H1 (cell line): ENCODE data around the gene SLC22A23. TPM values are rescaled to one million over a fixed set of nuclear protein-coding genes. Genes with fewer than 3 reads are reported as not detected.

Source experiments
- CTCF ChIA-PET: fragments of 300-600 bp; sonication (Branson Sonifier 250); formaldehyde crosslinking; loops from one replicate; lab custom pipeline; 2021; ENCODE audit not compliant: partially characterized antibody; lab: Charles Lee
- POLR2A ChIA-PET: fragments of 300-600 bp; sonication (Branson Sonifier 250); formaldehyde crosslinking; loops from one replicate; lab custom pipeline; 2021; ENCODE audit warnings: inconsistent platforms; ENCODE audit not compliant: partially characterized antibody; lab: Charles Lee
- DNase-seq, 2 experiments: peaks; one replicate each; pipeline versions ENCODE4 v3.0.0 to v3.0.0-alpha.2; 2010 to 2022; ENCODE audit warnings: low spot score in 2 of 2, low read depth in 1 of 2, mixed read lengths in 1 of 2
- FAIRE-seq: peaks from 2 replicates; lab custom pipeline; 2011; peaks lifted over from hg19 to GRCh38; lab: Jason Lieb, UNC
- H2AFZ ChIP-seq: 2 replicates; pipeline ENCODE4 v1.8.1; 2012; ENCODE audit warnings: low read length, inconsistent platforms
- H2AK5ac ChIP-seq: 2 replicates; pipeline ENCODE4 v1.6.1; 2013; ENCODE audit warnings: low read depth, low read length
- H2BK120ac ChIP-seq: replicated peaks from 2 replicates; pipeline ENCODE3; 2013; ENCODE audit warnings: low read depth, low read length, inconsistent platforms
- H2BK12ac ChIP-seq: 2 replicates; pipeline ENCODE4 v1.6.1; 2013; ENCODE audit warnings: low read depth, low read length
- H2BK15ac ChIP-seq: 2 replicates; pipeline ENCODE4 v1.6.1; 2013; ENCODE audit warnings: low read length
- H2BK20ac ChIP-seq: 2 replicates; pipeline ENCODE4 v1.6.1; 2013; ENCODE audit warnings: low read length
- H2BK5ac ChIP-seq: 2 replicates; pipeline ENCODE4 v1.6.1; 2013; ENCODE audit warnings: low read depth, low read length
- H3K14ac ChIP-seq: 2 replicates; pipeline ENCODE4 v1.6.1; 2013; ENCODE audit warnings: inconsistent platforms; ENCODE audit not compliant: insufficient read length
- H3K18ac ChIP-seq: 2 replicates; pipeline ENCODE4 v1.6.1; 2013; ENCODE audit warnings: low read length; ENCODE audit errors: extremely low read depth
- H3K23ac ChIP-seq: 2 replicates; pipeline ENCODE4 v1.6.1; 2013; ENCODE audit warnings: inconsistent platforms; ENCODE audit not compliant: insufficient read length
- H3K23me2 ChIP-seq: 2 replicates; pipeline ENCODE4 v1.6.1; 2013; ENCODE audit warnings: low read depth, low read length
- H3K27ac ChIP-seq: 2 replicates; pipeline ENCODE4 v1.6.1; 2011; ENCODE audit warnings: low read depth, low read length, inconsistent platforms
- H3K27me3 ChIP-seq, 4 experiments: replicated peaks in 1 of 4; 1 replicate in 1 of 4; 2 replicates in 3 of 4; pipeline versions ENCODE4 v1.6.1 to v1.8.1; 2011 to 2013; ENCODE audit warnings: low read length in 3 of 4, mild to moderate bottlenecking in 3 of 4, inconsistent platforms in 2 of 4, mixed read lengths in 2 of 4, moderate library complexity in 1 of 4; ENCODE audit not compliant: control insufficient read depth in 3 of 4, insufficient read depth in 3 of 4; ENCODE audit errors: extremely low read depth in 1 of 4
- H3K36me3 ChIP-seq, 4 experiments: 2 replicates each; pipeline versions ENCODE4 v1.6.1 to v1.8.1; 2011 to 2013; ENCODE audit warnings: mild to moderate bottlenecking in 4 of 4, low read length in 3 of 4, moderate library complexity in 2 of 4, control low read depth in 1 of 4, inconsistent platforms in 1 of 4; ENCODE audit not compliant: insufficient read depth in 4 of 4, control insufficient read depth in 2 of 4
- H3K4ac ChIP-seq: replicated peaks from 2 replicates; pipeline ENCODE3; 2013; ENCODE audit warnings: low read length, low read depth, mixed read lengths, inconsistent platforms; ENCODE audit not compliant: insufficient read length
- H3K4me1 ChIP-seq, 4 experiments: replicated peaks in 1 of 4; 1 replicate in 1 of 4; 2 replicates in 3 of 4; pipeline versions ENCODE4 v1.6.1 to v1.8.1; 2011 to 2013; ENCODE audit warnings: low read length in 3 of 4, inconsistent platforms in 2 of 4, mixed read lengths in 1 of 4; ENCODE audit not compliant: insufficient read depth in 4 of 4, control insufficient read depth in 3 of 4
- H3K4me2 ChIP-seq, 2 experiments: 2 replicates each; pipeline versions ENCODE4 v1.6.1 to v1.8.1; 2011 to 2013; ENCODE audit warnings: low read depth in 2 of 2, low read length in 2 of 2, control low read depth in 1 of 2, inconsistent platforms in 1 of 2, mild to moderate bottlenecking in 1 of 2; ENCODE audit not compliant: insufficient read depth in 1 of 2
- H3K4me3 ChIP-seq, 4 experiments: fragments of 200-600, 300-600 bp in 1 of 4; sonication (generic), shearing (Covaris generic), sonication (Bioruptor Twin) in 1 of 4; 2 replicates each; pipeline versions ENCODE4 v1.5.1 to v1.8.1; 2011 to 2016; ENCODE audit warnings: low read length in 4 of 4, low read depth in 3 of 4, control low read depth in 2 of 4, inconsistent platforms in 2 of 4, mild to moderate bottlenecking in 2 of 4, mixed read lengths in 1 of 4, moderate library complexity in 1 of 4; ENCODE audit not compliant: insufficient read depth in 2 of 4; ENCODE audit errors: extremely low read depth in 1 of 4
- H3K56ac ChIP-seq: replicated peaks from 2 replicates; pipeline ENCODE3; 2013; ENCODE audit warnings: low read depth, mild to moderate bottlenecking, mixed read lengths, low read length, inconsistent platforms; ENCODE audit not compliant: insufficient read length
- H3K79me1 ChIP-seq: 2 replicates; pipeline ENCODE4 v1.6.1; 2013; ENCODE audit warnings: low read depth, low read length, control low read depth
- H3K79me2 ChIP-seq, 2 experiments: 2 replicates each; pipeline versions ENCODE4 v1.6.1 to v1.8.1; 2012 to 2013; ENCODE audit warnings: low read length in 2 of 2, mild to moderate bottlenecking in 2 of 2, inconsistent platforms in 1 of 2; ENCODE audit not compliant: insufficient read depth in 2 of 2, control insufficient read depth in 1 of 2
- H3K9ac ChIP-seq, 4 experiments: replicated peaks in 1 of 4; 1 replicate in 1 of 4; 2 replicates in 3 of 4; pipeline versions ENCODE4 v1.6.1 to v1.8.1; 2011 to 2013; ENCODE audit warnings: low read depth in 3 of 4, low read length in 3 of 4, control low read depth in 2 of 4, mild to moderate bottlenecking in 2 of 4, moderate library complexity in 2 of 4, inconsistent platforms in 1 of 4; ENCODE audit errors: extremely low read depth in 1 of 4
- H3K9me3 ChIP-seq, 2 experiments: 2 replicates each; pipeline versions ENCODE4 v1.6.1 to v1.8.1; 2012 to 2013; ENCODE audit warnings: mild to moderate bottlenecking in 2 of 2, moderate library complexity in 2 of 2, control low read depth in 1 of 2, inconsistent platforms in 1 of 2, low read depth in 1 of 2, low read length in 1 of 2, mixed read lengths in 1 of 2; ENCODE audit not compliant: insufficient read depth in 2 of 2
- H4K20me1 ChIP-seq, 2 experiments: replicated peaks in 1 of 2; 2 replicates each; pipeline versions ENCODE3 to v1.8.1; 2011 to 2013; ENCODE audit warnings: inconsistent platforms in 2 of 2, low read length in 2 of 2, mild to moderate bottlenecking in 1 of 2; ENCODE audit not compliant: insufficient read depth in 2 of 2, control insufficient read depth in 1 of 2
- H4K5ac ChIP-seq: 2 replicates; pipeline ENCODE4 v1.6.1; 2013; ENCODE audit warnings: low read length, low read depth, mixed read lengths, inconsistent platforms; ENCODE audit not compliant: insufficient read length
- H4K8ac ChIP-seq: 2 replicates; pipeline ENCODE4 v1.8.0; 2013; ENCODE audit warnings: mild to moderate bottlenecking, moderate library complexity, low read length, inconsistent platforms; ENCODE audit not compliant: insufficient read depth; ENCODE audit errors: extremely low read depth
- H4K91ac ChIP-seq: replicated peaks from 2 replicates; pipeline ENCODE3; 2013; ENCODE audit warnings: low read length, mixed read lengths, inconsistent platforms; ENCODE audit not compliant: insufficient read length
- ASH2L ChIP-seq: fragments of 200-600, 300-600 bp; sonication (generic); IDR thresholded peaks from one replicate; pipeline ENCODE4 v1.7.1; 2017; ENCODE audit warnings: low read length
- CREB1 ChIP-seq: IDR thresholded peaks from 2 replicates; pipeline ENCODE4 v1.6.1; 2012; ENCODE audit warnings: inconsistent platforms
- HDAC6 ChIP-seq: IDR thresholded peaks from one replicate; pipeline ENCODE4 v1.7.1; 2012; ENCODE audit warnings: low read depth, mild to moderate bottlenecking, inconsistent platforms, low read length, moderate library complexity
- WGBS, 2 experiments: shearing (Covaris generic) in 1 of 2; methylation state at CpG; one replicate each; pipeline versions ENCODE4 v1.1.6 to v1.1.7; 2013 to 2015; ENCODE audit warnings: low lambda C conversion rate in 2 of 2, mixed read lengths in 2 of 2, inconsistent platforms in 1 of 2, low coverage in 1 of 2, missing lambda C conversion rate in 1 of 2; ENCODE audit not compliant: insufficient replicate concordance in 2 of 2, insufficient coverage in 1 of 2, insufficient read length in 1 of 2; ENCODE audit errors: extremely low coverage in 1 of 2, missing lambda C conversion rate in 1 of 2; 5-methylcytosine and 5-hydroxymethylcytosine counted together
- polyA plus RNA-seq, 7 experiments: library from polyadenylated mRNA; depleted of rRNA in 3 of 7; stranded (reverse) in 5 of 7; unstranded in 2 of 7; fragments of >200 nt in 5 of 7; fragments of 200-250 nt in 2 of 7; gene quantifications; 1 replicate in 5 of 7; 2 replicates in 1 of 7; 4 replicates in 1 of 7; pipeline versions ENCODE4 v1.2.1 to v1.2.3, GENCODE V29; 2011 to 2013; ENCODE audit warnings: missing spikeins in 2 of 7, mixed read lengths in 2 of 7
- total RNA-seq: library from RNA; stranded (reverse); fragmentation: NEBNext Ultra II Directional; extraction: Animal tissue kit (Norgen Biotek cat#: 25700); gene quantifications from 2 replicates; pipeline ENCODE4 v1.2.1, GENCODE V29; 2021

The SLC22A23 gene
- total and polyA plus RNA-seq, 2 of the 8 experiments (the other 6 are each of a cell fraction or from before 2014, with no cell fraction given): 9.9 to 38.4 TPM

DNA sequence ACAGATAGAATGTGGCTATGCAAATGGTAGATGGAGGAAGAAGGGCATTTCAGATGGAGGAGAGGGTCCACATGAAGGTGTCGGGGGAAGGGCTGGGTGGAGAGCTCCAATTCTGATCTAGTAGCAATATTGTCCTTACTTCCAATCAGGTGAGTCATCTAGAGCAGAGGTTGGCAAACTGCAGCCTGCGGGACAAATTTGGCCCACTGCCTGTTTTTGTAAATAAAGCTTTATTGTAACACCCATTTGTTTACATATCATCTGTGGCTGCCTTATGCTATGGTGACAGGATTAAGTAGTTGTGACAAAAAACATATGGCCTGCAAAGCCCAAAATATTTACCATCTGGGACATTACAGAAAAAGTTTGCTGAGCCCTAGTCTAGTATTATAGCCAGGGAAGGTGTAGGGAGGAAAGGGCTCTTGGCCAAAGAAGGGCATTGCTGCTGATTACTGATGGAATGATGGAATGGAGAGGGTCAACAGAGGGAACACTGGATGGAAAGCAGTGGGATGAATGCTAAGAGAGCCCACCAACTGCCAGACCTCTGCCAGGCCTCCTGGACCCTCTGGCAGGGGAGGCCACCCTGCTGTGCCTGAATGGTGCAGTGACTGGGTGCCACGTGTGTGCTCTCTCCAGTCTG is 79.8 kb downstream of the SLC22A23 start:
- ChIA-PET CTCF (interaction anchor here (0.8 to 1.2 kb wide), 2 partner anchors 38 to 354 kb away, joined by 3 read pairs; no protein-coding TSS in a partner anchor), POLR2A (no interaction called here)
- Histone ChIP-seq H3K4me2 (no peak overlapping the region), H3K18ac (no peak overlapping the region), H3K9me3 (no peaks in the 10 kb centered on the region), H2BK15ac (no peak overlapping the region), H2AFZ (no peak overlapping the region), H2BK5ac (no peak overlapping the region), H3K79me1 (no peaks in the 10 kb centered on the region; the same call in 1 of the 2 replicates), H3K4ac (no peak overlapping the region), H4K91ac (no peak overlapping the region), H2BK120ac (no peak overlapping the region), H3K4me3 (no peak overlapping the region), H4K20me1 (peaks cover 2 to 3% of the 10 kb centered on the region in 2 experiments), H3K23ac (no peak overlapping the region), H2AK5ac (no peak overlapping the region), H2BK12ac (no peak overlapping the region), H3K23me2 (no peaks in the 10 kb centered on the region), H2BK20ac (no peak overlapping the region), H3K79me2 (0 out of 4 replicates have a peak, but pooled peaks cover 0 to 6% of the 10 kb centered on the region in 2 experiments), H3K27ac (no peak overlapping the region), H3K9ac (no peak overlapping the region), H3K56ac (no peak overlapping the region), H4K5ac (no peak overlapping the region), H3K4me1 (peaks cover 2 to 9% (median 3%) of the 10 kb centered on the region in 4 experiments; a peak in 5 of 7 replicates), H3K14ac (no peak overlapping the region), H4K8ac (no peak overlapping the region), H3K36me3 (no peaks in the 10 kb centered on the region), H3K27me3 (no peaks in the 10 kb centered on the region)
- TF ChIP-seq ASH2L (no peak), CREB1 (no peak), HDAC6 (no peak)
- FAIRE-seq: no peak
- 83% methylated on average over 3 of the region's 3 CpGs; no CpG with 5 or more reads in 1 of the 2 experiments for WGBS, 2 experiments
- DNase-seq: no peak
